ENCODE data around the gene CD34.

CD34 gene

GRCh38 chr1:207862241-207862787 is 48.6 kb downstream of the CD34 start:
- Histone ChIP-seq H3K4me1 (ENCODE audit: control insufficient read depth, insufficient read depth, low read length) (0 out of 2 replicates have a peak, but pooled peaks cover 2% of the 10 kb centered on the region), H3K27ac (ENCODE audit: extremely low read depth, low read depth, low read length) (no peak overlapping the region), H3K4me3 (ENCODE audit: low read depth, low read length) (no peak overlapping the region), H3K36me3 (ENCODE audit: control insufficient read depth in 2 of 2, insufficient read depth in 1 of 2, low read length in 2 of 2) (peaks cover 0 to 60% of the 10 kb centered on the region in 2 experiments), H3K9me3 (ENCODE audit: control insufficient read depth, insufficient read depth, low read depth, low read length) (no peaks in the 10 kb centered on the region)
- ChIA-PET POLR2A (interaction anchor here (0.7 kb wide), 1 partner anchor 802 kb away, joined by 4 read pairs; no protein-coding TSS in a partner anchor), CTCF (interaction anchor here (0.7 to 2.0 kb wide), 3 partner anchors 23 to 1469 kb away, joined by 5 to 6 read pairs (median 5); no protein-coding TSS in a partner anchor)
- TF ChIP-seq ZNF580 (tag by site-specific recombination; IDR thresholded peaks at IDR 0.05) (no peak), ZNF600 (tag by site-specific recombination; IDR thresholded peaks at IDR 0.05) (no peak), ZNF555 (tag by site-specific recombination; conservative IDR thresholded peaks at IDR 0.05) (no peak), ZNF112 (tag by site-specific recombination; IDR thresholded peaks at IDR 0.05) (no peak), MZF1 (tag by site-specific recombination; IDR thresholded peaks at IDR 0.05; ENCODE audit: borderline replicate concordance) (no peak), INSM2 (tag by site-specific recombination; IDR thresholded peaks at IDR 0.05) (no peak), SCRT1 (tag by site-specific recombination; IDR thresholded peaks at IDR 0.05; ENCODE audit: borderline replicate concordance) (no peak), ZNF560 (tag by site-specific recombination; IDR thresholded peaks at IDR 0.05; ENCODE audit: borderline replicate concordance) (no peak), ZNF585B (tag by site-specific recombination; IDR thresholded peaks at IDR 0.05) (no peak), ZBTB17 (tag by site-specific recombination; IDR thresholded peaks at IDR 0.05) (no peak), ZNF19 (tag by site-specific recombination; IDR thresholded peaks at IDR 0.05; ENCODE audit: low read depth) (no peak), ZNF529 (tag by site-specific recombination; IDR thresholded peaks at IDR 0.05; ENCODE audit: insufficient replicate concordance) (no peak)
- TF ChIP-seq, protein P1, sequence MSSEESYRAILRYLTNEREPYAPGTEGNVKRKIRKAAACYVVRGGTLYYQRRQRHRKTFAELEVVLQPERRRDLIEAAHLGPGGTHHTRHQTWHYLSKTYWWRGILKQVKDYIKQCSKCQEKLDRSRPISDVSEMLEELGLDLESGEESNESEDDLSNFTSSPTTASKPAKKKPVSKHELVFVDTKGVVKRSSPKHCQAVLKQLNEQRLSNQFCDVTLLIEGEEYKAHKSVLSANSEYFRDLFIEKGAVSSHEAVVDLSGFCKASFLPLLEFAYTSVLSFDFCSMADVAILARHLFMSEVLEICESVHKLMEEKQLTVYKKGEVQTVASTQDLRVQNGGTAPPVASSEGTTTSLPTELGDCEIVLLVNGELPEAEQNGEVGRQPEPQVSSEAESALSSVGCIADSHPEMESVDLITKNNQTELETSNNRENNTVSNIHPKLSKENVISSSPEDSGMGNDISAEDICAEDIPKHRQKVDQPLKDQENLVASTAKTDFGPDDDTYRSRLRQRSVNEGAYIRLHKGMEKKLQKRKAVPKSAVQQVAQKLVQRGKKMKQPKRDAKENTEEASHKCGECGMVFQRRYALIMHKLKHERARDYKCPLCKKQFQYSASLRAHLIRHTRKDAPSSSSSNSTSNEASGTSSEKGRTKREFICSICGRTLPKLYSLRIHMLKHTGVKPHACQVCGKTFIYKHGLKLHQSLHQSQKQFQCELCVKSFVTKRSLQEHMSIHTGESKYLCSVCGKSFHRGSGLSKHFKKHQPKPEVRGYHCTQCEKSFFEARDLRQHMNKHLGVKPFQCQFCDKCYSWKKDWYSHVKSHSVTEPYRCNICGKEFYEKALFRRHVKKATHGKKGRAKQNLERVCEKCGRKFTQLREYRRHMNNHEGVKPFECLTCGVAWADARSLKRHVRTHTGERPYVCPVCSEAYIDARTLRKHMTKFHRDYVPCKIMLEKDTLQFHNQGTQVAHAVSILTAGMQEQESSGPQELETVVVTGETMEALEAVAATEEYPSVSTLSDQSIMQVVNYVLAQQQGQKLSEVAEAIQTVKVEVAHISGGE (tag by site-specific recombination; conservative IDR thresholded peaks at IDR 0.05; ENCODE audit: low read depth) = no peak

DNA sequence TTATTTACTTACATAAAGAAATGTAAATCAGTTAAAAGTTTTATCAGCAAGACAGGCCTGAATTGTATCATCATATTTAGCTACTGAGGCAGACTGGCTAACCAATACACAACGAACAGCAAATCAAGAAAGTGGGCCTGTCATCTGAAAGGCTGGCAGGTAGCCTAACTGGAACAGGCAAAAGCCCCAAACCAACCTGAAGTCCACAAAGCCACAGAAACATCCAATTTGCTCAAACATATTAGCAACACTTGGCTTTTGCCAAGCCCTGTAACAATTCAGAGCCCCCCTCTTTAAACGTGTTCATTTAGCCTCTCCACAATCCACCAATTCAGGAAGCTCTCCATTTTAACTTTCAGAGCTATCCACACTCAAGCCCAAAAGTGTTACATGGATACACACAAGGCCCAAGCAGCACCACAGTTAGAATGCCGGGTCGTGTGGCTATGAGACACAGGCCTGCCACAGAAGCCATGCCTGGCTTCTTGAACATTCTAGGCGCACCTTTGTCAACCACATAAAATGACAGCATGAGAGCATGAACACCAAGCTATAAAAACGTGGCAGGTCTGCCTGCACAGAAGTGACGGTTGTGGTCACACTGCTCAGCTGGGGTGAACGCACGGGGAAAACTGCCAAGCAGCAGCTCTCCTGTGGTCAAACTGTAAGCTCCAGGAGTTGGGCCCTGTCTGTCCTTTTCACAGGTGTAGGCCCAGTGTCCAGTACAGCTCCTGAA is 49.3 kb downstream of the CD34 start:
- Histone ChIP-seq H3K27ac (ENCODE audit: extremely low read depth, low read depth, low read length) (no peak overlapping the region), H3K4me1 (ENCODE audit: control insufficient read depth, insufficient read depth, low read length) (no peaks in the 10 kb centered on the region), H3K9me3 (ENCODE audit: control insufficient read depth, insufficient read depth, low read depth, low read length) (no peaks in the 10 kb centered on the region), H3K36me3 (ENCODE audit: control insufficient read depth in 2 of 2, insufficient read depth in 1 of 2, low read length in 2 of 2) (peaks cover 0 to 58% of the 10 kb centered on the region in 2 experiments), H3K4me3 (ENCODE audit: low read depth, low read length) (no peak overlapping the region)
- CTCF ChIA-PET = interaction anchor here (0.7 to 2.0 kb wide), 4 partner anchors 24 to 1468 kb away, joined by 4 to 6 read pairs (median 5); no protein-coding TSS in a partner anchor
- TF ChIP-seq BCL11B (tag by site-specific recombination; IDR thresholded peaks at IDR 0.05; ENCODE audit: low read depth) = no peak
- TF ChIP-seq GLIS1 (tag by site-specific recombination; IDR thresholded peaks at IDR 0.05) = peak; percentile 62
- POLR2A ChIA-PET = interaction anchor here (0.7 kb wide), 1 partner anchor 801 kb away, joined by 4 read pairs; no protein-coding TSS in a partner anchor

All from HEK293 (cell line).